HG02759 (cell line): ENCODE data around the gene NHS.

Source experiments
- ATAC-seq: cut with Tn5 transposase; IDR thresholded peaks from one replicate; pipeline ENCODE4 v1.9.1; 2021; ENCODE audit warnings: mild to moderate bottlenecking, moderate library complexity; ENCODE audit not compliant: unreplicated experiment

The NHS gene

GRCh38 chrX:17759990-17760389, 385.0 kb downstream of the NHS start:
- no peak for ATAC-seq

- ATAC-seq: no peak
These were observed 392.7 kb downstream of the NHS start for GRCh38 chrX:17767734-17768133.

- no peak for ATAC-seq
These were observed 394.0 kb downstream of the NHS start for GRCh38 chrX:17768997-17769396.

- no peak for ATAC-seq
These were observed 394.8 kb downstream of the NHS start for GRCh38 chrX:17769701-17770269.

- no peak for ATAC-seq
These were observed 398.3 kb downstream of the NHS start for GRCh38 chrX:17773221-17773876.

- no peak for ATAC-seq
These were observed 399.1 kb downstream of the NHS start for GRCh38 chrX:17774053-17774452.

- ATAC-seq: no peak
These were observed 404.0 kb downstream of the NHS start for GRCh38 chrX:17778997-17779396.

GRCh38 chrX:17779434-17779833, 404.4 kb downstream of the NHS start:
- no peak for ATAC-seq
